ENCODE measurements around the gene SECISBP2. TPM values are rescaled to one million over a fixed set of nuclear protein-coding genes. Genes with fewer than 3 reads are reported as not detected.

SECISBP2 gene
- total and polyA plus RNA-seq, 2 of the 13 experiments (the other 11 are each of a cell fraction or from before 2014, with no cell fraction given) = 32.4 to 38.0 TPM

GRCh38 chr9:89318123-89319014 is at the start of gene SECISBP2 (continued):
- TF ChIP-seq ARID5B (CRISPR knock-in tag; IDR thresholded peaks at IDR 0.05) (peak; percentile 32), FOXK2 (IDR thresholded peaks at IDR 0.05) (no peak), AKAP8 (CRISPR knock-in tag; IDR thresholded peaks at IDR 0.05) (peak; percentile 94; the same call in 1 of the 2 replicates), MEIS2 (CRISPR knock-in tag; IDR thresholded peaks at IDR 0.05) (peak; percentile 71), BCL6 (CRISPR knock-in tag; IDR thresholded peaks at IDR 0.05) (peak; percentile 37), ZMYM2 (CRISPR knock-in tag; IDR thresholded peaks at IDR 0.05) (no peak), SP1 (IDR thresholded peaks at IDR 0.05) (no peak), SP1 (CRISPR knock-in tag; IDR thresholded peaks at IDR 0.05) (peak; percentile 95), ZBTB2 (CRISPR knock-in tag; IDR thresholded peaks at IDR 0.05; ENCODE audit: low read depth) (no peak; the same call in none of the 2 replicates), HNF4A (CRISPR knock-in tag; IDR thresholded peaks at IDR 0.05) (peak; percentile 46), RORA (CRISPR knock-in tag; IDR thresholded peaks at IDR 0.05) (peak; percentile 77; the same call in 1 of the 2 replicates), PHF21A (CRISPR knock-in tag; IDR thresholded peaks at IDR 0.05) (peak; percentile 73), ZNF557 (CRISPR knock-in tag; IDR thresholded peaks at IDR 0.05) (no peak; the same call in 1 of the 2 replicates), MED13 (CRISPR knock-in tag; IDR thresholded peaks at IDR 0.05) (no peak; the same call in 1 of the 2 replicates), ZNF232 (CRISPR knock-in tag; IDR thresholded peaks at IDR 0.05; ENCODE audit: borderline replicate concordance) (peak; percentile 61), ZNF138 (CRISPR knock-in tag; IDR thresholded peaks at IDR 0.05; ENCODE audit: low read depth) (peak; percentile 81), TARDBP (CRISPR knock-in tag; IDR thresholded peaks at IDR 0.05) (peak; percentile 79), ZBTB1 (CRISPR knock-in tag; IDR thresholded peaks at IDR 0.05; ENCODE audit: borderline replicate concordance) (no peak), MTF1 (CRISPR knock-in tag; IDR thresholded peaks at IDR 0.05) (no peak), ZSCAN31 (CRISPR knock-in tag; IDR thresholded peaks at IDR 0.05; ENCODE audit: low read depth) (peak; percentile 94), ZNF777 (CRISPR knock-in tag; IDR thresholded peaks at IDR 0.05) (peak; percentile 92), TBX3 (IDR thresholded peaks at IDR 0.05; ENCODE audit: borderline replicate concordance) (peak; percentile 75)
- TF ChIP-seq, protein P1, sequence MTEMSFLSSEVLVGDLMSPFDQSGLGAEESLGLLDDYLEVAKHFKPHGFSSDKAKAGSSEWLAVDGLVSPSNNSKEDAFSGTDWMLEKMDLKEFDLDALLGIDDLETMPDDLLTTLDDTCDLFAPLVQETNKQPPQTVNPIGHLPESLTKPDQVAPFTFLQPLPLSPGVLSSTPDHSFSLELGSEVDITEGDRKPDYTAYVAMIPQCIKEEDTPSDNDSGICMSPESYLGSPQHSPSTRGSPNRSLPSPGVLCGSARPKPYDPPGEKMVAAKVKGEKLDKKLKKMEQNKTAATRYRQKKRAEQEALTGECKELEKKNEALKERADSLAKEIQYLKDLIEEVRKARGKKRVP (CRISPR knock-in tag; IDR thresholded peaks at IDR 0.05) = peak in 1 of 2 experiments; percentile 92; a peak in 2 of 4 replicates
- TF ChIP-seq, protein P2, sequence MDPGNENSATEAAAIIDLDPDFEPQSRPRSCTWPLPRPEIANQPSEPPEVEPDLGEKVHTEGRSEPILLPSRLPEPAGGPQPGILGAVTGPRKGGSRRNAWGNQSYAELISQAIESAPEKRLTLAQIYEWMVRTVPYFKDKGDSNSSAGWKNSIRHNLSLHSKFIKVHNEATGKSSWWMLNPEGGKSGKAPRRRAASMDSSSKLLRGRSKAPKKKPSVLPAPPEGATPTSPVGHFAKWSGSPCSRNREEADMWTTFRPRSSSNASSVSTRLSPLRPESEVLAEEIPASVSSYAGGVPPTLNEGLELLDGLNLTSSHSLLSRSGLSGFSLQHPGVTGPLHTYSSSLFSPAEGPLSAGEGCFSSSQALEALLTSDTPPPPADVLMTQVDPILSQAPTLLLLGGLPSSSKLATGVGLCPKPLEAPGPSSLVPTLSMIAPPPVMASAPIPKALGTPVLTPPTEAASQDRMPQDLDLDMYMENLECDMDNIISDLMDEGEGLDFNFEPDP (CRISPR knock-in tag; conservative IDR thresholded peaks at IDR 0.05) = peak; percentile 96
